GM21381 (cell line): Measurements from ENCODE around the gene HHATL.

Source experiments
- ATAC-seq: cut with Tn5 transposase; IDR thresholded peaks from one replicate; pipeline ENCODE4 v1.9.1; 2021; ENCODE audit warnings: mild to moderate bottlenecking, moderate library complexity; ENCODE audit not compliant: unreplicated experiment

Gene HHATL

GRCh38 chr3:42702066-42702951 is at the start of gene HHATL:
TSS of gene HHATL (minus strand) at chr3:42702798. CDS start at chr3:42700826, 1,972 bp downstream.
- ATAC-seq, result no peak

GRCh38 chr3:42751609-42752008 is 49.0 kb upstream of the HHATL start:
- no peak for ATAC-seq

GRCh38 chr3:42750834-42751233 is 48.2 kb upstream of the HHATL start:
- no peak for ATAC-seq

- no peak for ATAC-seq
These were observed 47.2 kb upstream of the HHATL start for GRCh38 chr3:42749753-42750231.

- ATAC-seq, result no peak
These were observed 46.6 kb upstream of the HHATL start for GRCh38 chr3:42749025-42749752.

GRCh38 chr3:42747581-42747980 is 45.0 kb upstream of the HHATL start:
- no peak for ATAC-seq

GRCh38 chr3:42746455-42747450 is 44.2 kb upstream of the HHATL start:
- ATAC-seq, result no peak

GRCh38 chr3:42745776-42746454 is 43.3 kb upstream of the HHATL start:
- ATAC-seq, result no peak

GRCh38 chr3:42745291-42745745 is 42.7 kb upstream of the HHATL start:
- ATAC-seq, result no peak

- no peak for ATAC-seq
These were observed 40.8 kb upstream of the HHATL start for GRCh38 chr3:42743204-42743995.

GRCh38 chr3:42742688-42743087 is 40.1 kb upstream of the HHATL start:
- ATAC-seq, result no peak

GRCh38 chr3:42742259-42742658 is 39.7 kb upstream of the HHATL start:
- no peak for ATAC-seq

- ATAC-seq, result no peak
These were observed 39.2 kb upstream of the HHATL start for GRCh38 chr3:42741796-42742195.

GRCh38 chr3:42739401-42740158 is 37.0 kb upstream of the HHATL start:
- ATAC-seq, result no peak

- ATAC-seq, result no peak
These were observed 33.9 kb upstream of the HHATL start for GRCh38 chr3:42736531-42736930.

- ATAC-seq, result no peak
These were observed 33.5 kb upstream of the HHATL start for GRCh38 chr3:42736081-42736480.

GRCh38 chr3:42735615-42736014 is 33.0 kb upstream of the HHATL start:
- no peak for ATAC-seq

GRCh38 chr3:42735019-42735418 is 32.4 kb upstream of the HHATL start:
- ATAC-seq, result no peak
